Hematopoietic multipotent progenitor cell treated with erythropoietin and hydrocortisone succinate and interleukin-3 and kit ligand, for 15 days (in vitro differentiated cells): ENCODE data around the gene DTX1.
"Not testable (repeated sequence)": the region's sequence is repeated elsewhere in the genome, so short reads cannot be mapped to it uniquely, and the experiment has no call there.

Source experiments
- DNase-seq: peaks from one replicate; pipeline ENCODE4 v3.0.0-alpha.2; 2015; ENCODE audit warnings: low spot score

The DTX1 gene

DNA sequence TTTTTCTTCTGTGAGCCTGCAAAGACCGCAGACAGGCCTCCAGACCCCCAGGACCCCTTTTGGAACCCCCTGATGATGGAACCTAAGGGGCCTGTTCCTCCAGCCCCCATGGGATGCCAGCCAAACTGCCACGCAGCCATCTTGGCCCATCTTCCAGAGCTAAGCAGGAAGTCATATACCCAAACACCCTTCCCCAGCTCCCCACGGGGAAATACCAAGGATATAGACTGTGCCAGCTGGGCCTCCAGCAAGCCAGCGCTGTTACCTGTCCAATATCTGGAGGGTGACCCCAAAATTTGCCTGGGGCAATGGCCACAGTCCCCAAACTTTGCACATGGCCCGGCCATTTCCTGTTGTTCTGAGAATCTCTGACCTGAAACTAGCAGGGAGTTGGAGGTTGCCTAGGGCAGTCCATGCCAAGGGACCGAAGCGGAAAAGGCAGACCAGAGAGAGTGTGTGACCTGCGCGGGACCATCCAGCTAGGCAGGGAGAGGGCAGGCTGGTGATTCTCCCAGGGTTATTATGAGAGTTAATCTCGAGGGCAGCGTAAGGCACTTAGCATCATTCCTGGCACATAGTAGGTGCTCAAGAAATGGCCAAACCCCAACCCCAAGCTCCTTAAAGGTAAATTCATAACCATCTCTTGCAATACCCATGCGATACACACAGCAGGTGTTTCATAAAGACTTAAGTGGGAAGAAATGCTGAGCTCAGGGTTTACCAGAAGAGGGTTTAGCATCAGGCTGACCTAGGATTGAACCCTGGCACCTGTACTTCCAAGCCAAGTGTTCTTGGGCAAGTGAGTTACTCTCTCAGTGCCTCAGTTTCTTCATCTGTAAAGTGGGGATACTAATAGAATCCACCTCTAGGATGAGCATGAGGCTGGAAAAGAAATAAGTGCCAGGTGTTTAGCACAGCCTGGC is 81.6 kb downstream of the DTX1 start:
- DNase-seq: no peak

DNA sequence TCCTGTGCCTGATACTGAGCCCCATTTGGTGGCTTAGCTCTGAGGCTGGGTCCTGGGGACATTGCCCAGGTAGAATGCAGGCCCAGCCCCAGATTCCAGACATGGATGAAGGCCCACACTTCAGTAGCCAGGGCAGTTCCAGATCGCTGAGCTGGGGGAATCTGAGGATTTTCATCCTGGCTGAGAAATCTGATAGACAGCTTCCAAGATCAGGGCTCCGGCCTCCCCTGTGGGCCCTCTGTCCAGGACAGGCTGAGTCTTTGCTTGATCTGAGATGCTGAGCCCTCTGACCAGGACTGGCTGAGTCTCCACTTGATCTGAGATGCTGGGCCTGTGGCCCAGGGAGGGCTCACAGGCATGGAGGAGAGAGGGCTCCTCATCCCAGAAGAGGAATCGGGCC is 82.3 kb downstream of the DTX1 start:
- DNase-seq: no peak

DNA sequence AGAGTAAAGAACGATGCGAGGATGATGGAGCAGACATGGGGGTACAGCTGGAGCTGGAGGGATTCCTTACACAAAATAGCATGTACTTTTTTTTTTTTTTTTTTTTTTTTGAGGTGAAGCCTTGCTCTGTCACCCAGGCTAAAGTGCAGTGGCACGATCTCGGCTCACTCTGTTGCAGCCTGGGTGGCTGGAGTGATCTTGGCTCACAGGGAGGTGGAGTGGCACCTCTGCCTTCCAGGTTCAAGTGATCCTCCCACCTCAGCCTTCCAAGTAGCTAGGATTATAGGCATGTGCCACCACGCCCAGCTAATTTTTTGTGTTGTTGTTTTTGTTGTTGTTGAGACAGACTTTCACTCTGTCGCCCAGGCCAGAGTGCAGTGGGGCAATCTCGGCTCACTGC is 84.2 kb downstream of the DTX1 start:
- DNase-seq: no peak

DNA sequence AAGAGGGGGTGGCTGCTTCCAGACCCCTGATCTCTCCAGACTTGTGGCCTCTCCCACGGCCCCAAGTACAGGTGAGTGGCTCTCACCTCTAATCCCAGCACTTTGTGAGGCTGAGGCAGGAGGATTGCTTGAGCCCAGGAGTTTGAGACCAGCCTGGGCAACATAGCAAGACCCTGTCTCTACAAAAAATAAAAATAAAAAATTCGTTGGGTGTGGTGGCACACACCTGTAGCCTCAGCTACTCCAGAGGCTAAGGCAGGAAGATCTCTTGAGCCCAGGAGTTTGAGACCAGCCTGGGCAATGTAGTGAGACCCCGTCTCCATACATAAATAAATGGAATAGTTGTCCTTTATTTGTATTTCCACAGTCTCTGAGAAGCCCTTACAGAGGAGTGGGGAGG is 85.2 kb downstream of the DTX1 start:
- DNase-seq: not testable (repeated sequence)

DNA sequence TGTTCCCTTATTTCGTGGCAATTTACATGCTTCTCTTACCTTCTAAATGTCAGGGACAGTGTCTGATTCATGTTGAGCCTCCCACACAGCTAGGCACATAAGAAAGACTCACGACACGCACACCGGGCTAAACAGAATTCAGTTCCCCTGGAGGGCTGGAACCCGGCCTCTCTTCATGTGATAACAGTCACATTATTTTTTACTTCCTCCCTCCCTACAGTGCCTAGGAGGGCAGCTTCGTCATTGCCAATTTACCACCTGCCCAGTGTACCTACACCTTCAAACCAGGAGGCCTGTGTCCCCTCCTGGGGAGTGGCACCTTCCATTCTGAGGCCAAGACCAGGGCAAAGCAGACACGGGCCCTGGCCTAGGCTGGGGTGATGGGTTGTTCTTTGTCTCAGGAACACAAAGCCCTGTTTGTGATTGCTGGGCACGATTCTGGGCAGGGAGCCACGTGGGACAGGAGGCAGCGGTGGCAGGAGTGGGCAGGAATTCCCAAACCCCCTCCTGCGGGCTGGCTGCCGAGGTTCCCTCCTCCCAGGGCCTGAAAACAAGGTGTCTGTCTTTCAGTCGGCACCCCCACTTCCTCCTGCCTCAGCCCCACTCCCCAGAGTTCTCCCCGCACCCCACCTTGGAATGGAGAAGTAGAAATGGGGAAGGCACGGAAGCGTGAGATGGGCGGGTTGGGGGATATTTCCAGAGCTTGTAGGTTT is 85.8 kb downstream of the DTX1 start:
- DNase-seq: no peak

DNA sequence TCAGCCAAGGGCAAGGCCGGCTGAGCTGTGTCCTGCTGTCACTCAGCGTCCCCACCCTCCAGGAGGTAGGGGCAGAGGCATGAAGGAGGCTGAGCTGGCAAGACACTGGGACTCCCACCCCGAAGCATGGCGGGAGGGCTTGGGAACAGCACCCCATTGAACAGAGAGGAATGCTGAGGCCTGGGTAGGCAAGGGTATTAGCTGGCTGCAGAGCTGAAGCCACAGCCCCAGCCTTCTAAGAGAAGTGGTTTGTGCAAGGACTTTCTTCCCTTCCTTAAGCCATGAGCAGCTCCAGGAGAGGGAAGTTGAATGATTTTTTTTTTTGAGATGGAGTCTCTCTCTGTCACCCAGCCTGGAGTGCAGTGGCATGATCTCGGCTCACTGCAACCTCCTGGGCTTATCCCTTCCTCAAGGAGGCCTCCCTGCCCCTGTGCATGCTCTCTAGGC is 86.4 kb downstream of the DTX1 start:
- no peak for DNase-seq

DNA sequence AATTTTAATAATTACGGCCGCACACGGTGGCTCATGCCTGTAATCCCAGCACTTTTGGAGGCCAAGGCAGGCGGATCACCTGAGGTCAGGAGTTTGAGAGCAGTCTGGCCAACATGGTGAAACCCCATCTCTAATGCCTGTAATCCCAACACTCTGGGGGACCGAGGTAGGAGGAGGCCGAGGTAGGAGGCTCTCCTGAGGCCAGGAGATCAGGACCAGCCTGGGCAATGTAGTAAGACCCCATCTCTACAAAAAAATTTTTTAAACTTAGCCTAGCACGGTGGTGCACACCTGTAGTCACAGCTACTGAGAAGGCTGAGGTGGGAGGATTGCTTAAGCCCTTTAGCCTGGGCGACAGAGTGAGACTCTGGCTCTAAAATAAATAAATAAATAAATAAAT is 87.4 kb downstream of the DTX1 start:
- no peak for DNase-seq

DNA sequence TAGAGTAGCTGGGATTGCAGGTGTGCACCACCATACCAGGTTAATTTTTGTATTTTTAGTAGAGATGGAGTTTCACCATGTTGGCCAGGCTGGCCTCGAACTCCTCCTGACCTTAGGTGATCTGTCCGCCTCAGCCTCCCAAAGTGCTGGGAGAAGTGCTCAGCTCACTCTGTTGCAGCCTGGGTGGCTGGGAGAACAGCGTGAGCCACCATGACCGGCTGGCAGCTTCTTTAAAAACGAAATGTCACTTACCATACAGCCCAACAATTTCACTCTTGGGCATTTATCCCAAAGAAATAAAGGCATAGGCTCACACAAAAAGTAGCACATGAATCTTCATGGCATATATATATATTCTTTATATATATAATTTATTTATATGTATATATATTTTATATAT is 88.3 kb downstream of the DTX1 start:
- DNase-seq: no peak

DNA sequence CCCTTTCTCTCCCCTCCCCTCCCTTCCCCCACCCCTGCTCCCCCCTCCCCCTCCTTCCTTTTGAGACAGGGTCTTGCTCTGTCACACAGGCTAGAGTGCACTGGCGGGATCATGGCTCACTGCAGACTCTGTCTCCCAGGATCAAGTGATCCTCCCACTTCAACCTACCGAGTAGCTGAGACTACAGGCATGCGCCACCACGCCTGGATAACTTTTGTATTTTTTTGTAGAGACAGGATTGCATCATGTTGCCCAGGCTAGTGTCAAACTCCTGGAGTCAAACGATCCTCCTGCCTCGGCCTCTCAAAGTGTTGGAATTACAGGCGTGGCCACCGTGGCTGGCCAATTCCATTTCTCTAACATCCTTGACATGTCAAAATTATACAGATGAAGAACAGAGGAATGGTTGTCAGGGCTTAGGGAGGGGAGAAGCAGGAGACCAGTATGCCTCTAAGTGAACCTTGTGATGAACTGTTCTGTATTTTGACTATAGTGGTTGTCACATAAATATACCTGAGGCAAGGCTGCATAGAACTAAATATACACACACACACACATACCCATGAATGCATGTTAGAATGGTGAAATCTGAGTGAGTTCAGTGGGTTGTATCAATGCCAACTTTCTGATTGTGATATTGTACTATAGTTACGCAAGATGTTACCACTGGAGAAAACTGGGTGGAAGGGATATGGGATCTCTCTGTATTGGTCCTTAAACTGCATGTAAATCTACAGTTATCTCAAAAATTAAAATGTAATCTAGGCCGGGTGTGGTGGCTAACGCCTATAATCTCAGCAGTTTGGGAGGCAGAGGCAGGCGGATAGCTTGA is 89.4 kb downstream of the DTX1 start:
- DNase-seq: no peak

DNA sequence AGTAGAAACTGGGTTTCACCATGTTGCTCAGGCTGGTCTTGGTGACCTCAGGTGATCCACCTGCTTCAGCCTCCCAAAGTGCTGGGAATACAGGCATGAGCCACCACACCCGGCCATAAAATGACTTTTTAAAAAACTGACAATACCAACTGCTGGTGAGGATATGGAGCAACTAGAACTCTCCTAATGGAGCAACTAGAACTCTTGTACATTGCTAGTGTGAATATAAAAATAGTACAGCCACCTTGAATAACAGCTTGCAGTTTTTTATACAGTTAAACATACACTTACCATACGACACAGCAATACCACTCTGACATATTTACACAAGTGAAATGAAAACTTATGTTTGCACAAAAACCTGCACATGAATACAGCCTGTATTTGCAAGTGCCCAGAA is 90.5 kb downstream of the DTX1 start:
- DNase-seq: no peak
